HG03064 (cell line): Measurements from ENCODE around the gene AVPI1.
"Not testable (repeated sequence)": the region's sequence is repeated elsewhere in the genome, so short reads cannot be mapped to it uniquely, and the experiment has no call there.

Experiments used
- ATAC-seq: cut with Tn5 transposase; IDR thresholded peaks from one replicate; pipeline ENCODE4 v1.9.1; 2021; ENCODE audit warnings: low read depth; ENCODE audit not compliant: unreplicated experiment

AVPI1 gene

DNA sequence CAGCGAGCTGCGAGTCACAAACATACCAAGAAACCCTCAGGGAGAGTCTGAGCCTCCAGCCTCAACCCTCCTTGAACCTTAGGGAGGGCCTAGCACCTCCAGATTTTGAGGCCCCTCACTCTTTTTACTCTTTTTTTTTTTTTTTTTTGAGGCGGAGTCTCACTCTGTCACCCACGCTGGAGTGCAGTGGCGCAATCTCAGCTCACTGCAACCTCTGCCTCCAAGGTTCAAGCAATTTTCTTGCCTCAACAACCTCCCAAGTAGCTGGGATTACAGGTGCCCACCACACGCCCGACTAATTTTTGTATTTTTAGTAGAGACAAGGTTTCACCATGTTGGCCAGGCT lies 2.7 kb downstream of the AVPI1 start:
- not testable (repeated sequence) for ATAC-seq

DNA sequence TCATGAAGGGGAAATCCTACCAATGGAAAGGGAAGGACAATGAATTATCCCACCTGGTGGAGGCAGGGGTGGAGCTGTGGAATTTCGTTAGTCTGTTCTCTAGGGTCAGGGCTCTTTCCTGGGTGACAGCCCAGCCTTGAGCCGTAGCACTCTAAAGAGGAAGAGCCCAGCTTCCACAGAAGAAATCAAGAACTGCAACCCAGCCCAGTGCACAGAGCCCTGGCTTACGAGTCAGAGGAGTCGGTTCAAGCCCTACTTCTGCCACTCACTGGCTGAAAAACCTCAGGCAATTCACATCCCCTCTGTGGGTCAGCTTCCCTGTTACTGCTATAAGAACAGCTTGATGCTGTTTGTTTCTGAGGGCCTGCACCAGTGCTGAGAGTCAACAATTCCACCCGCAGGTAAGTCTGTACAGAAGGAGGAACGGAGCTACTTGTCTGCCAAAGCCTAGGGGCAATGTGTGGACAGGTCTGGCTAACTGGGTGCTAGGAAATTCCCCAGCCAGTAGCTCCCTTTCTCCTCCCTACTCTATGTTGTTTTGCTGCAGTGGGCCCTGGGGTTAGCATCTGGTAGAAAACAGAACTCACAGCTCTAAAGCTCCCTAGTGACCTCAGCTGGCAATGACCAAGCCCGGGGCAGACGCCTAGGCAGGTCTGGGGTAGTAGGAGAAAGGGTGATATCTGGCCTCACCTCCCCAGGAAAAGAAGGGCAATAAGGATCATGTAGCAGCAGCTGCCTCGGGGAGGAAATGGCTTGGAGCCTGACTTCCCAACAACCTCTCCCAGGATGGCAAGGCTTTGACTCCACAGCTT lies 3.3 kb downstream of the AVPI1 start:
- ATAC-seq = no peak

DNA sequence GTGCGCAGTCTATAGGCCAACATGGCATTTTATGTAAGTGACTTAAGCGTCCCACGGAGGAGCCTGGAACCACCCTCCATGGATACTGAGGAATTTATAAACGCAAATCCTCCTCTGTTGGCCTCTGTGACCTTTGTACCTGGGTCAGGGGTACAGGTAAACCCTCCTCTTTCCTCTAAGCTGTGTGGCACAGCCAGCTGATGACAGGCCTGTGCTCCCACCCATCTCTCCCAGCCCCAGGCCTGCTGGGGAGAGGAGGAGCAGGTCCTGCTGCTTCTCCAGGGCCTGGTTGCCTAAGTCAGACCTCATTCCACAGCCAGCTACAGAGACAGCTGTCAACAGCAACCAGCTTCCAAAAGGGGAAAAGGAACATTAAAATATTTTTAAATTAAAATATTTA lies 5.0 kb downstream of the AVPI1 start:
- no peak for ATAC-seq

DNA sequence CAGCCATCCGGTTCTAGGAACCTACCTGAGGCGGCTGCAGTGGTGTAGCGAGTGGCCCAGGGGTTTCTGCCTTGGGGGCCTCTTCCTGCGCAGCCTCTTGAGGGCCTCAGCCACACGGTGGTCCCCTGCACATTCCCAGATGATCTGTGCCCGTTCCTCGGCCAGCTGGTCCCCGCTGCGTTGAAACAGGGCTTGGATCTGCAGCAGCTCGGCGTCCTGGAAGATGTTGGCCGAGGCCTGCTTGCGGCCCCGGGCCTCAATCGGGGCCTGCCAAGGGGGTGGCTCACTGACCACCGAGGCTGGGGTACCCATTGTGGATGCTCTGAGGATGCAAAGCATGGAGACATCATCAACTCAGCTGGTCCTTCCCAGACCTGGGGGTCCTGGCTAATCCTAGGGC lies 7.4 kb downstream of the AVPI1 start:
- no peak for ATAC-seq

DNA sequence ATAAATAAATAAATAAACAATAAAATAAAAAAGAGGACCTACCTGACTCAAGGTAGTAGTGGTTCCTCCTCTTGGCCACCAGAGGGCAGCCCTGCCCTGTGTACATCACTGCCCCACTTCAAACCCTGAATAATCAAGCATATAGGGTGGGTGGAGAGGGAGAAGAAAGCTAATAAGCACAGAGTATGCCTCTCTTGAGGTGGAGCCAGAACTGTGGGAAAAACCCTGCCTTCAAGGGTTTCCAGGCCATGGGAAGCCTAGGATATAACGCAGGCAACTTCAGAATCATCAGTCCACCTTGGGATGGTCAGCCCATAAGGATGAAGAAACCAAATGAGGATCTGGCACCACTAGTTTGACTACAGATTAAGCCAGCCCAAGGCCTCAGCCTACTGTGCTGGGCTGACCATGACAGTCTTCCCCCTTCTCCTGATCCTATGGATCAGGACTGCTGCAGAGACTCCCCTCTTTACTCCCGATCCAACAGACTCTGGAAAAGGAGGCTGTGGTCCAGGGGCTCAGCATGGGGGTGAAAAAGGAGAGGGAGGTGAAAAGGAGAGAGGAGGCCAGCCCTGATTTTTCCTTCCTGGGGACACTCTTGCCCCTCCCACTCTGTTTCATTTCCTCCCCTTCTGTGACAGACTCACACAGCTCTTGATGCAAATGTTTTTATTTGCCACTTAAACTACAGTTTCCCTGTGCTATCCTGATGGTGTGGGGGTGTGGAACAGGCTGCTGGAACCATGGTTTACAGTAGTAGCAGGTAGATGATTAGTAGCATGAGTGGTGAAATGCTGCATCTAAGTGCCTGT lies 10.1 kb downstream of the AVPI1 start:
- ATAC-seq = no peak

DNA sequence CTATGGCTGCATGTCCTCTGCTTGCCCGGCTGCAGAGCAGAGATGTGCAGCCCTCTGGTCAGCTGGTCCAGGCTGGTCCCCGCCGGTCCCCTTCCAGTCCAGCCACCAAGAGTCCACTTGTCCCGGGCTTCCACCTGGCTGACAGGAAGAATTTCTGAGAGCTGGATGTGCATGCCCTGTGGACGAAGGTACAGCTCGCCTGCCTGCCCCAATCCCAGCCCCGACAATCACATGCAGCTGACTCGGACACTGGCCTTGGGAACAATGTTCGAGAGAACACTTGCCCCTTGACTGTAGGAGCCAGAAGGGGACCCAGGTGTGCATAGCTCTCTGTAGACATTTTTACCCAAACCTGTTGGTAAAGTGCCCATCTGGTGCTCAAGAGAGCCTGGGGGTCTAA lies 11.8 kb downstream of the AVPI1 start:
- no peak for ATAC-seq

DNA sequence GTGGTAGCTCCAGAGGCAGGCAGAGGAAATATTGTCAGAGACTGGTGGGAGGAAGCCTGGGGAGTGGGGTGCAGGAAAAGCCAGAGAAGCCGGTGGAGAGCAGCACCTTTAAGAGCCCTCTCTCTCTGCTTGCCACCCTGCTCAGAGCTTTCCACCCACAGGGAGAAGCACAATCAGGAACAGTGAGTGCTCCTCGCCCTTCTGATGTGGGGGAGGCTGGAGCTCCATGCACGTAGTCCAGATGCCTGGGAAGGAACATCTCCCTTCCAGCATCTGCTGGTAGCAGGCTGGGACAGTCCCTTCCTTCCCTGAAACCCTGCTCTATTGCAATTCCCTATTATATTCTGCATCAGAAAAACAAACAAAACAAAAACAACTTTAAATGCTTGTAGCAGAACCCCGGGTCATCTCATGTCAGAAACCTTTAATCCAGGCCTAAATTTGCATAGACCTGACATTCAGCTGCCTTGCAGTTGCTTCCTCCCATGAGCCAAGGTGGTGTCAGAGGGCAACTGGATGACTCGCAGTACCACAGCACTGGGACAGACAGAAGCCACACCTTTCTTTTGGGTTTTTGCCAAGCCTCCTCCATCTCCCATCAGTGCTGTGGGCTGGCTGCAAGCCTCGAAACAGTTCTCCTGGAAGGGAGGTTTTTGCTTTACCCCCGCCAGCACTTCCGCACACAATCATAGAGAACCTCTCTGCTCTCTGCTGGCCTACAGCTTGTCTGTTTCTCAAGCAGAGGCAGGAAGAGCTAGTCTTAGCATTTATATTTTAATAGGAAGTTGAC lies 13.1 kb downstream of the AVPI1 start:
- no peak for ATAC-seq

DNA sequence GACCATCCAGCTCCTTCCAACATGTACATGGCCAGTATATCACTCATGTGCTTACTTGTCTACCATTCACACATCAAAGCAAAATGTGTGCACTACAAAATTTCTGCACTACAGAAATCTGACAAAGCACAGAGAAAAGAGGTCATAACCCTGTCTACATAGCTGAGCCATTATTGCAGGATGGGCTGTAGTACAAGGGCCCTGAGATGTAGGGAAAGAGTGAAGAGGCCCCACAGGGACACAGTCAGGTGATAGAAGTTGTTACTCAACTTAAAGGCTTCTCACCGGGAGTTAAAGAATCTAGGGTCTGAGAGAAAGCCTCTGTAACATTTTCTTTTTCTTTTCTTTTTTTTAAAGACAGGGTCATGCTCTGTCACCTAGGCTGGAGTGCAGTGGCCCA lies 17.5 kb downstream of the AVPI1 start:
- ATAC-seq = no peak

DNA sequence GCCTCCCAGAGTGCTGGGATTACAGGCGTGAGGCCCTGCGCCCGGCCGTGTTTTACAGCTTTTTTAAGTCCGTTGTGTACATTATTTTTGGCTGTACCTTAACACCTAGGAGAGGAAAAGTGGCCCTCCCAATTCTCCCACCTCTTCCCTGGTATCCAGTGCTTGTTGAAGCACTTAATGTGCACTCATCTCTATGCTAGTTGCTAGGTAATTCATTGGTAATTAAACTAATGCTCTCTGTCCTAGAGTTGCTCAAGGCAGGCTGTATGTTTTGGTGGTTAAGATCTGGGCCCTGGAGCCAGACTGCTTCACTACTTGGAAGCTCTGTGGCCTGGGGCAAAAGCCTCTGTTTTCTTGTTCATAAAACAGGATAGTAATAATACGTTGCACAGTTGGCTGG lies 19.6 kb downstream of the AVPI1 start:
- no peak for ATAC-seq

DNA sequence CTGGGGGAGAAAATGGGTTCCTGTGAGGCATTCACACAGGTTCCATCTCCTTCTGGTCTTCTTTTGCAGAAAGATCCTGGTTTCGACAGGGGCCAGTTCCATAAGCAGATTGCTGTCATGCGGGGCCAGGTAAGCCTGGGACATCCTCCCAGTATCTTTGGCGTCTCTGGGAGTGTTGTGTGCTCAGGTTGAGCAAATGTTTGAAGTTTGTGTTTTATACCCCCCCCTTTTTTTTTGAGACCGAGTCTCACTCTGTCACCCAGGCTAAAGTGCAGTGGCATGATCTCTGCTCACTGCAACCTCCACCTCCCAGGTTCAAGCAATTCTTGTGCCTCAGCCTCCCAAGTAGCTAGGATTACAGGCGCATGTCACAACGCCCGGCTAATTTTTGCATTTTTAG lies 20.0 kb downstream of the AVPI1 start:
- ATAC-seq = no peak

DNA sequence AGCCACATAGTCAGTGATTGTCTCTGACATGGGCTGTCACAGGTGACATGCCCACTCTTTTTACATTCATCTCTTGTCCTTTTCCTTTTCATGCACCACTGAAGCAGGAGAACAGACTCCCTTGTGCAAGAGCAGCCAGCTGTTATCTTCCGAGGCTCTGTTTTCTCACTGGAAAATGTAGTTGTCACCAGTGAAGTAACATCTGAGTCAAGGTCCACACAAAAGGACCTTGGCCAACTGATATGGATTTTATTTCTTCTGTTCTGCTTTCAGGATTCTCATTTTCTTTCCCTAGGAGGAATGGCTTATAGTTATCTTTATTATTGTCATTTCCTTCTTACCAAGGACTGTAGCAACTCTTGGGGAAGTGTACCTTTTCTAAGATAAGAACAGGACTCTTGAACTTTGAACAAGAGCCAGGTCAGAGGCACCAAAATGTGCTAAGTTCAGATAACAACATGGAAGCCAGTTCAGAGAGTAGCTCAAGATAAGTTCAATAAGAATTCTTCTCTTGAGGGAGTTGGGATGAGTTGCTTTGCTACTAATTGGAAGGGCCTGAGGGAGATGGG lies 22.7 kb downstream of the AVPI1 start:
- ATAC-seq = no peak

DNA sequence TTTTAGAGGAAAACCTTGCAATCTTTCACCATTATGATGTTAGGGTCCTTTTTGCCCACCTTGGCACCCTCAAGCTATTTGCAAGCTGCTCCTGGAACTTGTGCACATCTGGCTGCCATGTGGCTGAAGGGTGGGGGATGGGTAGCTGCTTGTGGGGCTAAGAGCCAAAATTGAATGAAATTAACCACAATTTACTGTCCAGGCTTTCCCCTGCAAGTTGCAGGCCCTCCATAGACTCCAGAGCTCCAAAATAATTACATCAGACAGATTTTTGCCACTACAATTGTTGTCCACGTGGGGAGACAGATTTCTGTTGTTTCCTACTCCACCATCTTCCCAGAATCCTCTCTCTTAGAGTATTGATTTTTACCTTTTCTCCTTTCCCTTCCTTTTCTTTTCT lies 27.5 kb downstream of the AVPI1 start:
- ATAC-seq = no peak

DNA sequence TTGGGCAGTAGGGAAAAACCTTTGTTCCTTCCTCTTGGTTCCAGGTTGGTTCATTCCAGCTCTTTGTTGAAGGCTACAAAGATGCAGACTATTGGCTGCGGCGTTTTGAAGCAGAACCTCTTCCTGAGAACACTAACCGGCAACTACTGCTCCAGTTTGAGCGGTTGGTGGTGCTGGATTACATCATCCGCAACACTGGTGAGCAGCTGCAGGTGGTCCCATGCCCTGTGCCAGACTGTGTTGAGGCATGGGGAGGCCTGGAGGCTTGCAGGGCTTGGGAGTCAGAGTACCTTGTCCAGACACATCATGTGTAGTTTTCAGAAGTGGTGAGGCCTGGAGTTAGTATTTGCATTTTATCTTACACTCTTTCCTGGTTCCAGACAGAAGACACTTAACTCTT lies 30.3 kb downstream of the AVPI1 start:
- no peak for ATAC-seq

DNA sequence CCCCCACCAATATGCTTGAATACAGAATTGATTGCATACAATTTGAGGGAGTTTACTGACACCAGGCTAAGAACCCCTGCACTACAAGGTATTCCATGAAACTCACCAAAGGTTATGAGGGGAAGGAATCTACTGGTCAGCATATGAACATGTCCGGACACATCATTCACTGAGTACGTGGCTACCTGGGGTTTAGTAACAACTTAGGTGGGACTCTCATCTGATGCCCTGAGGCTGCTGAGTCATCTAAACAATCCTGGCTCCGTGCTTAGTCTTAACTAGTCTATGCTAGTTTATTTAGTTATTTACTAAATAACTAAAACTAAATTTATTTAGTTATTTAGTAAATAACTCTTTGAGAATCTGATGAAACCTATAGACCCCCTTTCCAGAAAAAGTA lies 35.3 kb downstream of the AVPI1 start:
- no peak for ATAC-seq

DNA sequence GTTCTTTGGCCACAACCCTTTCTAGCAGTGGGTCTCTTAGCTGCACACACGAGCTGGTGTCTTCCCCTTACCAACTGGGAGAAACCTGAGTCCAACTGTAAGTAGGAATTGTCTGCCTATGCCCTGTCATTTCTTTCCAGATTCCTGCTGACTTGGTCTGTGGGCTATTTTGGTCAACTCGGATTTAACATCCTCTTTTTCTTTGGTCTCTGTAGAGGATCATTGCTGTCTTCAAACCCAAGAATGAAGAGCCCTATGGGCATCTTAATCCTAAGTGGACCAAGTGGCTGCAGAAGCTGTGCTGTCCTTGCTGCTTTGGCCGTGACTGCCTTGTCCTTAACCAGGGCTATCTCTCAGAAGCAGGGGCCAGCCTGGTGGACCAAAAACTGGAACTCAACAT lies 36.3 kb downstream of the AVPI1 start:
- ATAC-seq = no peak

DNA sequence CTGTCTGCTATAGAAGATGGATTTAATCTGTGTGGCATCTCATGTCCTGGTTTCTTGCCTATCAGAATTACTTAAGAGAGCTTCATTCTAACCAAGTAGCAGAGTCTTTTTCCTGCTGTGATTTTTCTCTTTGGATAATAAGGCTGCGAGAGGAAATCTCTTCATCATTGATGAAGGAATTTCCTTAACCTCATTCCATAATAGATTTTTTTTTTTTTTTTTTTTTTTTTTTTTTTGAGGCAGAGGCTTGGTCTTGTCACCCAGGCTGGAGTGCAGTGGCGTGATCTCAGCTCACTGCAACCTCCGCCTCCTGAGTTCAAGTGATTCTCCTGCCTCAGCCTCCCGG lies 37.7 kb downstream of the AVPI1 start:
- not testable (repeated sequence) for ATAC-seq

DNA sequence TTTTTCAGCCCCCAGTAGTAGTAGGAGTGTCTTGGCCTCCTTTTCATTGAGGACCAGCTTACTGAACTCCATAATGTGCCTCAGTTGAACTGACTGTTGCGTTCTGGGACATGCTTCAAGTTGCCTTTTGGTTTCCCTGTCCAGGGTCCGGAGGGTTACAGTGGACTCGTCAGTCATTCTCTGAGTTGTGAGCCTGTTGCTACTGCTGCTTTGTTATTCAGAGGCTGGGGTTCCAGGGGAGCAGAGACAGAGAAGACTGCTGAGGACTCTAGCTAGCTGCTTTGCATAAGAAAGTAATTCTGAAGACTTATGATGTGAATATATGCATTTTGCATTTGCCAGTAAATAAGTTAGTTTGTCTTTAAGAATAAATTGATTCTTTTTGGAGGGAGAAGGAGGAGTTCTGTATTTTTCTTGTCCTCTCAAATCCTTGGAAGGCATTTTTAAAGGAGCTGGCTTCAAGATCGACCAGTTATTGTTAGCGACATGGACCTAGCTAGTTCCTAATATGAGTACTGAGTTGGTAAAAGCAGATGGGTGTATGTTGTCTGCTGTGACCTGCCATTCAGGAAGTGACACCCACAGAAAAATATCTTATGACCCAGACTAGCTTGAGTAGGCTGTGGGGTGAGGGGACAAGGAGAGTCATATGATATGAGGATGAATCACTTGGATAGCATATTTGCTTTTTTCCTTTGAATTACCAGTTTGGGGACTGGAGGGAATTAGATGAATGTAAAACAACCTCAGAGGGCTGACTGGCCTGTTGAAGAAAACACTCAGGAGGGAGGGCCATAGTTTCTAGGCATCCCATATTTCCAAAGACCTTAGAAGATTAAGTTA lies 38.3 kb downstream of the AVPI1 start:
- ATAC-seq = peak; percentile 74

DNA sequence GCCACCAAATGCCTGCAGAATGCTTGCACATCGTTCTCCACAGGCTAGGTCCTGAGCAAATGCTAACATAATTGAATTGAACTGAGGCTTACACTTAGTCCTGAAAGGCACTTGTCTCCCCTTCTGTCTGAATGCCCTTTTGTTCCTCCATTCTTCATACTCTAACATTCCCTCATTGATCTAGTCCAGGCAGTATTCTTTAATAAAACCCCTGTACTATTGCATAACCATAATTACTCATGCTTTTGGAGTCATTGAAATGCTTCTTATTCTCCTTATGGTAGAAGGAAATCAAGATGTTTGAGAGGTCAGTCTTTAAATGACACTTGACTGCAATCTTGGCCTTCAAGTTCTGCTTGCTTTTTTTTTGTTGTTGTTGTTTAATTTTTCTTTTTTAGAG lies 39.5 kb downstream of the AVPI1 start:
- ATAC-seq = no peak

DNA sequence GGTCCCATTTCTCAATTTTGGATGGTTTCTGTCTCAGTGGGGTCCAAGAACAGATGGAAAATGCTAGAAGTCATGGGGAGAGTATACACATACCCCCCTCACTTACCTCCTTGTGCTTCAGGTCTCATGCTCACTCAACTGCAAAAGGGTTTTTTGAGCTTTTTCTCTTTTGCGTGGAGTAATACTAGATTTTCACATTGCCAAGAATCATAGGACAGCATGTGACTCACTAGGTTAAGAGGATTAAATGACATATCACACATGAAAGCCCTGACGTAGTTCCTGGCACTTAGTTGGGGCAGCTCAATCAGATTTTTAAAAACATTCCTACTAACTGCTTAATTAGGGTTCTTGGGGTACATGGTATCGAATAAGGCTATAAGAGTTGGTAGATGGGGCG lies 42.1 kb downstream of the AVPI1 start:
- no peak for ATAC-seq

DNA sequence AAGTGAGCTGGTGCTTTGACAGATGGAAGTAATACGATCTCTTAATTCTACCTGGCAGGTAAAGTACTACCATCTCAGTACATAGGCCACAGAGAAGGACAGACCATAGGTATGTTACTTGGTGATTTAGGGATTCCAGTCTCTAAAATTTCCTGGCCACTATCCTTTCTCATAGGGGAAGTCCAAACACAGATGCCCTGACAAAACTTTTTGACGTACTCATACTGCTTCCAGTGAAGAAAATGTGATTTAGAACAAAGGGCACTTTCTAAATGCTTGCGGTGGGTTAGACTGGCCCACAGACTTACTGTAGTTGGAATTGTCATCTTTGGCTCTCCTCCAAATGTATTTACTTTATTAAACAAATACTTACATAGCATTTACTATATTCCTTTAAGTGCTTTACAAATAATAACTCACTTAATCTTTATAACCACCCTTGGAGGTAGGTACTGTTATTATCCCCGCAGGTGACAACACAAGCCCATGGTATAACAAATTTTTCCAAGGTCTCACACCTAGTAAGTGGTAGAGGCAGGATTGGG lies 43.5 kb downstream of the AVPI1 start:
- no peak for ATAC-seq
